WERI-Rb-1 (cell line): ENCODE data around the gene MSANTD4.
"Not testable (repeated sequence)": the region's sequence is repeated elsewhere in the genome, so short reads cannot be mapped to it uniquely, and the experiment has no call there.

Experiments used
- DNase-seq: peaks from one replicate; pipeline ENCODE4 v3.0.0-alpha.2; 2020
- H3K27ac ChIP-seq: fragments of 250-450 bp; sonication (Bioruptor Pico); 2 replicates; pipeline ENCODE4 v1.5.1; 2020; ENCODE audit warnings: mild to moderate bottlenecking, moderate library complexity
- H3K27me3 ChIP-seq: fragments of 250-450 bp; sonication (Bioruptor Pico); 2 replicates; pipeline ENCODE4 v1.5.1; 2021; ENCODE audit warnings: mild to moderate bottlenecking, low read depth, moderate library complexity; ENCODE audit not compliant: insufficient read depth, severe bottlenecking
- H3K36me3 ChIP-seq: fragments of 250-450 bp; sonication (Bioruptor Pico); 2 replicates; pipeline ENCODE4 v1.5.1; 2020; ENCODE audit warnings: mild to moderate bottlenecking, moderate library complexity
- H3K4me3 ChIP-seq: 2 replicates; pipeline ENCODE4 v1.5.1; 2011; ENCODE audit warnings: low read depth, mild to moderate bottlenecking, control low read depth, low read length
- H3K9me3 ChIP-seq: fragments of 250-450 bp; sonication (Bioruptor Pico); 2 replicates; pipeline ENCODE4 v1.5.1; 2021; ENCODE audit warnings: mild to moderate bottlenecking, moderate library complexity; ENCODE audit not compliant: severe bottlenecking
- TF ChIP-seq, protein P1 (sequence below): IDR thresholded peaks from 2 replicates; pipeline ENCODE4 v1.5.1; 2011; ENCODE audit warnings: low read depth, mild to moderate bottlenecking, control low read depth, inconsistent platforms, low read length

The MSANTD4 gene

DNA sequence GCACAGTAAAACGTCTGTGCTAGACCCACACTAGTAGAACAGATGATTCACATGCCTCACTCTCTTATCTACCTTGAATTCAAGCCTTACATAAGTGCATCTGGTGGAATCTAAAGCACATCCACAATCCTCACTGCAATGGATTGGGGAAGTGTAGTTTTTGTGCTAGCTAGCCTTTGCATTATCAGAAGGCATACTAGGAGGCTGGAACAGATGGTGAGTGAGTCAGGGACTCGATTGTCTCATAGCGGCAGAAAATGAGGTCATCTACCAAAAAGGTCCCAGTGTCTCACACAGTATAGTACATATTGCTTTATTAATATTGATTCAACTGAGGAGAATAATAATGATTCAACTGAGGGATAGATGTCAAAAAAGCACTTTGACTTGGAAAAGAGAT, 9.3 kb downstream of the MSANTD4 start:
- Histone ChIP-seq H3K4me3 (no peak overlapping the region), H3K27me3 (no peaks in the 10 kb centered on the region), H3K9me3 (no peaks in the 10 kb centered on the region), H3K36me3 (peaks cover 34% of the 10 kb centered on the region), H3K27ac (no peak overlapping the region)
- TF ChIP-seq, protein P1, sequence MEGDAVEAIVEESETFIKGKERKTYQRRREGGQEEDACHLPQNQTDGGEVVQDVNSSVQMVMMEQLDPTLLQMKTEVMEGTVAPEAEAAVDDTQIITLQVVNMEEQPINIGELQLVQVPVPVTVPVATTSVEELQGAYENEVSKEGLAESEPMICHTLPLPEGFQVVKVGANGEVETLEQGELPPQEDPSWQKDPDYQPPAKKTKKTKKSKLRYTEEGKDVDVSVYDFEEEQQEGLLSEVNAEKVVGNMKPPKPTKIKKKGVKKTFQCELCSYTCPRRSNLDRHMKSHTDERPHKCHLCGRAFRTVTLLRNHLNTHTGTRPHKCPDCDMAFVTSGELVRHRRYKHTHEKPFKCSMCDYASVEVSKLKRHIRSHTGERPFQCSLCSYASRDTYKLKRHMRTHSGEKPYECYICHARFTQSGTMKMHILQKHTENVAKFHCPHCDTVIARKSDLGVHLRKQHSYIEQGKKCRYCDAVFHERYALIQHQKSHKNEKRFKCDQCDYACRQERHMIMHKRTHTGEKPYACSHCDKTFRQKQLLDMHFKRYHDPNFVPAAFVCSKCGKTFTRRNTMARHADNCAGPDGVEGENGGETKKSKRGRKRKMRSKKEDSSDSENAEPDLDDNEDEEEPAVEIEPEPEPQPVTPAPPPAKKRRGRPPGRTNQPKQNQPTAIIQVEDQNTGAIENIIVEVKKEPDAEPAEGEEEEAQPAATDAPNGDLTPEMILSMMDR = no peak
- DNase-seq = no peak

- Histone ChIP-seq H3K9me3 (no peaks in the 10 kb centered on the region), H3K36me3 (peaks cover 47% of the 10 kb centered on the region), H3K27ac (no peak overlapping the region), H3K27me3 (no peaks in the 10 kb centered on the region), H3K4me3 (no peak overlapping the region)
- DNase-seq = no peak
- TF ChIP-seq, protein P1 = no peak
Measured at GRCh38 chr11:106011481-106011880, 10.6 kb downstream of the MSANTD4 start.

GRCh38 chr11:106003094-106003493, 18.9 kb downstream of the MSANTD4 start:
- not testable (repeated sequence) for DNase-seq, H3K4me3 ChIP-seq, H3K27me3 ChIP-seq, H3K9me3 ChIP-seq, H3K27ac ChIP-seq
- peaks cover 29% of the 10 kb centered on the region for H3K36me3 ChIP-seq

GRCh38 chr11:106001304-106002012, 20.6 kb downstream of the MSANTD4 start:
- no peak for DNase-seq
- Histone ChIP-seq H3K4me3 (no peak overlapping the region), H3K27ac (no peak overlapping the region), H3K36me3 (peaks cover 13% of the 10 kb centered on the region), H3K9me3 (no peaks in the 10 kb centered on the region), H3K27me3 (no peaks in the 10 kb centered on the region)
- TF ChIP-seq, protein P1 = no peak

- no peaks in the 10 kb centered on the region for H3K9me3 ChIP-seq
- no peaks in the 10 kb centered on the region for H3K36me3 ChIP-seq
- H3K4me3 ChIP-seq = no peak overlapping the region
- DNase-seq = no peak
- H3K27ac ChIP-seq = no peak overlapping the region
- TF ChIP-seq, protein P1 = no peak
- no peaks in the 10 kb centered on the region for H3K27me3 ChIP-seq
Measured at GRCh38 chr11:105991888-105992287, 30.2 kb downstream of the MSANTD4 start.

GRCh38 chr11:105989124-105989523, 32.9 kb downstream of the MSANTD4 start:
- no peak for DNase-seq
- Histone ChIP-seq H3K27me3 (no peaks in the 10 kb centered on the region), H3K27ac (no peak overlapping the region), H3K9me3 (no peaks in the 10 kb centered on the region), H3K4me3 (no peak overlapping the region), H3K36me3 (no peaks in the 10 kb centered on the region)
- TF ChIP-seq, protein P1 = no peak
